GM12873 (cell line): ENCODE measurements around the gene EIF2AK2.

Experiments used
- CTCF ChIP-seq: IDR thresholded peaks from 2 replicates; pipeline ENCODE4 v1.5.1; 2012; ENCODE audit warnings: low read depth, mild to moderate bottlenecking, moderate library complexity, low read length, control low read depth; ENCODE audit not compliant: insufficient read depth; ENCODE audit errors: missing control alignments

The EIF2AK2 gene

GRCh38 chr2:37164757-37165156, 8.0 kb upstream of the EIF2AK2 start:
- TF ChIP-seq CTCF: no peak

DNA sequence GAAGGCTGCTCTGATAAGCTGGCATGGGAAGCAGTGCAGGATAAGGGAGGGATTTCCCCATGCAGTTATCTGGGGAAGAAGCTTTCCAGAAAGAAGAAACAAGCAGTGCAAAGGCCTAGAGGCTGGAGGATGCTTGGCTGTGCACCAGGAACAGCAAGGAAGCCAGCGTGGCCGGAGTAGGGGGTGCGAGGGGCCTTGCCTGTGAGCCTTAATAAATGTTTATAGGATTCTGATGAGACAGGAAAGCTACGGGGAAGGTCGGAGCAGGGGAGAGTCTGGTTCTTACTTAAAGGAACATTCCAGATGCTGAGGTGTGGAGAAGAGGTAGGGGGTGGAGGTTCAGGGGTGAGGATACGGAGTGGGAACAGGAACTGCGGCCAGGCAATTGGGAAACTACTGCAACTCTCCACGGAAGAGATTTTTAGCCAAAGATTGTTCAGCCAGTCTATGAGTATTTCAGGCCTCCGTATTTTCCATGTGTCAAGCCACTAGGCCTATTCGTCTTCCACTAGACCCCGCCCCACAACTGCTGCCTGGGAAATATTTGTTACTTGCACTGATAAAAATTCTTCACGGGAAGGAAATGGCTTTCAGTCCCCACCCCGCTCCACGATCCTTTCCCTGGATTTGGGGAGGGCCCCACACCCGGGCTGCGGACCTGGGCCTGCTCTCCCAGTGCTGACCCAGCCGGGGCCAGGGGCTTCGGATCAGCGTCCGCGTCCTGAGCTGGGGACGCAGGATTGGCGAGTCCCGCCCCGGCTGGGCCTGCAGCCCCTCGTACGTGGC, 516 bp downstream of the EIF2AK2 start:
- TF ChIP-seq CTCF: no peak

GRCh38 chr2:37154785-37155184, 2.0 kb downstream of the EIF2AK2 start:
- TF ChIP-seq CTCF: no peak

- TF ChIP-seq CTCF: no peak
These were observed 3.6 kb downstream of the EIF2AK2 start for GRCh38 chr2:37153224-37153623.

DNA sequence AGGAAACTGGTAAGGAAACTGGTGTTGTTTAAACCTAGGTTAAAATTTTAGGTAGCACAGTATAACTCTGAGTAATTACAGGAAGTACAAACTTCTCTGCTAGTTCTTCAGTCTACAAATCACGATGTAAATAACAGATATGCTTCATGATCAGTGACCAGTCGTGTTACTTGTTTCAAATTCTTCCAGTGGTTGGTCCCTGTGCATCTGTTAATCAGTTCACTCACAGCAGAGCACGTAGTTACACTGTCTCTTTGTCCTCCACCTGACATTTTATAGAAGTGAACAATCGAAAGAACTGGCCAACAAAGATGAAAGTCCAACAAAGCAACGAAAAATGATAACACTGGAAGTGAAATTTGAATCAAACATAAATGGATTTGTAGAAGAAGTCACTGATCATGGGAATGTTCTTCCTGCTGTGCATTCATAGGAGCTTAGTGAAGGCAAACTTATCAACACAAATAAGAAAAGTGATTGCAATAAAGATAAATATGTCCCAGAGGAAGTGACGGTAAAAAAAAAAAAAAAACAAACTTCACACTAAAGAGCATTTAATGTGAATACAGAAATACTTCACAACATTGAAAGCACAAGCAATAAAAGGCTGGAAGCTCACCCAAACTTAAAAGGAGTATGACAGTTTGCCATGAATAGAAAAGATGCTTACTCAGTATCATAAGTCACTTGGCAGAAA, 7.0 kb downstream of the EIF2AK2 start:
- no peak for TF ChIP-seq CTCF

GRCh38 chr2:37148325-37148724, 8.5 kb downstream of the EIF2AK2 start:
- no peak for TF ChIP-seq CTCF

- TF ChIP-seq CTCF: no peak
These were observed 10.7 kb downstream of the EIF2AK2 start for GRCh38 chr2:37146062-37146461.
